C4-2B (cell line): ENCODE results near the gene CASZ1.

Experiments used
- ZFX ChIP-seq: fragments of 450-650 bp; IDR thresholded peaks from 2 replicates; pipeline ENCODE4 v1.6.1; 2017
- TF ChIP-seq, protein P1 (sequence below): fragments of 450-650 bp; conservative IDR thresholded peaks from 2 replicates; pipeline ENCODE4 v1.5.1; 2017; ENCODE audit warnings: mild to moderate bottlenecking

DNA sequence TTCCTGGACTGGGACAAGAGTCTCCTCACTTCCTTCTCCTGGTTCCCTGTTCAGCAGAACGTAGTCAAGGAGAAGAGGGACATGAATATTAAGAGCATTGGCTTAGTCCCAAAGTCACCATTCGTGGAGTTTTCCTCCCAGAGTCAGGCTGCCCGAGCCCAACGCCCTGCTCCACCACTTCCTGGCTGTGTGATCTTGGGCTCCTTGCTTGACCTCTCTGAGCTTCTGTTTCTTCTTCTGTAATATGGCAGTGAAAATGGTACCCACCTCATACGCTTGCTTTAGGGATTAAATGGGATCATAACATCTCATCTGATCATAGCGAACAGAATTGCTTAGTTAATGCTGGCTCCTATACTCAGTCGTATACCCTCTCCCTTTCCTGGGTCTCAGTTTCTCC, 12.0 kb upstream of the CASZ1 start:
- TF ChIP-seq, protein P1, sequence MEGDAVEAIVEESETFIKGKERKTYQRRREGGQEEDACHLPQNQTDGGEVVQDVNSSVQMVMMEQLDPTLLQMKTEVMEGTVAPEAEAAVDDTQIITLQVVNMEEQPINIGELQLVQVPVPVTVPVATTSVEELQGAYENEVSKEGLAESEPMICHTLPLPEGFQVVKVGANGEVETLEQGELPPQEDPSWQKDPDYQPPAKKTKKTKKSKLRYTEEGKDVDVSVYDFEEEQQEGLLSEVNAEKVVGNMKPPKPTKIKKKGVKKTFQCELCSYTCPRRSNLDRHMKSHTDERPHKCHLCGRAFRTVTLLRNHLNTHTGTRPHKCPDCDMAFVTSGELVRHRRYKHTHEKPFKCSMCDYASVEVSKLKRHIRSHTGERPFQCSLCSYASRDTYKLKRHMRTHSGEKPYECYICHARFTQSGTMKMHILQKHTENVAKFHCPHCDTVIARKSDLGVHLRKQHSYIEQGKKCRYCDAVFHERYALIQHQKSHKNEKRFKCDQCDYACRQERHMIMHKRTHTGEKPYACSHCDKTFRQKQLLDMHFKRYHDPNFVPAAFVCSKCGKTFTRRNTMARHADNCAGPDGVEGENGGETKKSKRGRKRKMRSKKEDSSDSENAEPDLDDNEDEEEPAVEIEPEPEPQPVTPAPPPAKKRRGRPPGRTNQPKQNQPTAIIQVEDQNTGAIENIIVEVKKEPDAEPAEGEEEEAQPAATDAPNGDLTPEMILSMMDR = no peak
- TF ChIP-seq ZFX = no peak
